Measurements from ENCODE around the gene POLQ. TPM values are rescaled to one million over a fixed set of nuclear protein-coding genes. Genes with fewer than 3 reads are reported as not detected.

Gene POLQ
- total and polyA plus RNA-seq, 4 donors: 0.10 to 13.2 (median 0.22) TPM

DNA sequence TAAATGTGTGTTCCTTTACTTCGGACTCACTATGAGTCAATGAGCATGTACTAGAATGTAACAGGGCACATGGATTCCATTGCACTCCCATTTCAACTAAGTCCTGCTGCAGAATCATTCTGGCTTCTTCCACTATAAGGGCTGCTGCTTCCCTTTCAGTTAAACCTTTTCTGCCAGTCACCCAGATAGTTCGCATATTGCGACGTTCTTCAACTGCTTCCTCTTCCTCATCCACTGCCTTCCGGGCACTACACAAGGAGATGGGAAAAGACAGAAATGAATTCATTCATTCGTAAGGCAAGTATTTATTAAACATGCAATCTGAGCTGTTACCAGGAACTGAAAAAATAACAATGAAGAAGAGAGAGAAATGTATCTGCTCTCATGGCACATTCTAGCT lies 55.6 kb downstream of the POLQ start (continued):
- TF ChIP-seq CTCF (IDR thresholded peaks at IDR 0.05; ENCODE audit: low read depth, low read length, missing input control) (no peak), YY1 (IDR thresholded peaks at IDR 0.05) (no peak)

DNA sequence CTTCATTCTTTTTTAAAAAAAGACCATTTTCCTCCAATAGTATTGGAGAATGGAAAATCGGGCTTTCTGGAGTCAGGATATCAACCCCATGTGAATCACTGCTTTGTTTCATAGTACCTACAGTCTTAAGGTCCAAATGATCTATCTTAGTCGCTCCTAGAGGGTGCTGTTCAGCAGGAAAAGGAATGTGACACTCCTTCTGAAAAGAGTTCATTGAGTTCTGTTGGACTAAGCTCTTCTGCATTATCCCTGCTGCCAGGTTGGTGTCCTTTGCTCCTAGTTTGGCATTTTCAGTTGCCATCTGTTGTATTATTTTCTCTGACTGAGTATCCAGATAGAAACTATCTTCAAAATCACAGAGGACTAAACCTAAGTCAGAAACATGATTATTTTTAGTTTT lies 57.2 kb downstream of the POLQ start:
- Histone ChIP-seq H3K4me3 (ENCODE audit: low read depth in 1 of 3, low read length in 3 of 3) (no peak overlapping the region), H3K9me3 (ENCODE audit: control insufficient read depth in 4 of 4, low read length in 3 of 4) (no peaks in the 10 kb centered on the region), H3K27me3 (ENCODE audit: control insufficient read depth in 4 of 4, insufficient read depth in 4 of 4, low read length in 3 of 4) (no peaks in the 10 kb centered on the region), H3K4me1 (ENCODE audit: control insufficient read depth in 4 of 4, insufficient read depth in 4 of 4, low read length in 3 of 4) (no peaks in the 10 kb centered on the region), H3K36me3 (ENCODE audit: control insufficient read depth in 4 of 4, insufficient read depth in 3 of 4, low read depth in 1 of 4, low read length in 3 of 4) (no peaks in the 10 kb centered on the region), H3K27ac (ENCODE audit: low read depth in 1 of 2, low read length in 2 of 2) (no peak overlapping the region), H3K9ac (ENCODE audit: low read depth in 1 of 2, low read length in 2 of 2) (no peak overlapping the region)
- WGBS: 86% methylated on average over 2 of the region's 2 CpGs
- DNase-seq (ENCODE audit: low spot score): no peak
- no peak for TF ChIP-seq CTCF (IDR thresholded peaks at IDR 0.05; ENCODE audit: low read depth, low read length, missing input control)
- TF ChIP-seq YY1 (IDR thresholded peaks at IDR 0.05): no peak
- no peak for TF ChIP-seq HNF4A (conservative IDR thresholded peaks at IDR 0.05)
- TF ChIP-seq SP1 (IDR thresholded peaks at IDR 0.05): no peak
- TF ChIP-seq HNF4G (IDR thresholded peaks at IDR 0.05): no peak

GRCh38 chr3:121483290-121483689 lies 62.5 kb downstream of the POLQ start:
- Histone ChIP-seq H3K4me1 (ENCODE audit: control insufficient read depth in 4 of 4, insufficient read depth in 4 of 4, low read length in 3 of 4) (no peaks in the 10 kb centered on the region), H3K36me3 (ENCODE audit: control insufficient read depth in 4 of 4, insufficient read depth in 3 of 4, low read depth in 1 of 4, low read length in 3 of 4) (no peaks in the 10 kb centered on the region), H3K27ac (ENCODE audit: low read depth in 1 of 2, low read length in 2 of 2) (no peak overlapping the region), H3K9me3 (ENCODE audit: control insufficient read depth in 4 of 4, low read length in 3 of 4) (no peaks in the 10 kb centered on the region), H3K9ac (ENCODE audit: low read depth in 1 of 2, low read length in 2 of 2) (no peak overlapping the region), H3K27me3 (ENCODE audit: control insufficient read depth in 4 of 4, insufficient read depth in 4 of 4, low read length in 3 of 4) (no peaks in the 10 kb centered on the region), H3K4me3 (ENCODE audit: low read depth in 1 of 3, low read length in 3 of 3) (no peak overlapping the region)
- WGBS: 99% methylated on average over 1 of the region's 1 CpG
- no peak for DNase-seq (ENCODE audit: low spot score)
- TF ChIP-seq, protein P1, sequence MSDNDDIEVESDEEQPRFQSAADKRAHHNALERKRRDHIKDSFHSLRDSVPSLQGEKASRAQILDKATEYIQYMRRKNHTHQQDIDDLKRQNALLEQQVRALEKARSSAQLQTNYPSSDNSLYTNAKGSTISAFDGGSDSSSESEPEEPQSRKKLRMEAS (IDR thresholded peaks at IDR 0.05): no peak
- TF ChIP-seq FOXA2 (IDR thresholded peaks at IDR 0.05) (no peak), HNF4G (IDR thresholded peaks at IDR 0.05) (no peak), ATF3 (IDR thresholded peaks at IDR 0.05) (no peak), REST (IDR thresholded peaks at IDR 0.05) (no peak), GABPA (IDR thresholded peaks at IDR 0.05 in 1 of 2, conservative IDR thresholded peaks at IDR 0.05 in 1 of 2) (no peak), RAD21 (IDR thresholded peaks at IDR 0.05) (no peak), JUND (IDR thresholded peaks at IDR 0.05) (no peak), EGR1 (IDR thresholded peaks at IDR 0.05; ENCODE audit: low read depth in 2 of 2) (no peak), NR2F2 (IDR thresholded peaks at IDR 0.05) (no peak), CTCF (IDR thresholded peaks at IDR 0.05; ENCODE audit: low read depth, low read length, missing input control) (no peak), FOXA1 (IDR thresholded peaks at IDR 0.05) (no peak), RXRA (IDR thresholded peaks at IDR 0.05) (no peak), SP1 (IDR thresholded peaks at IDR 0.05) (no peak), HNF4A (conservative IDR thresholded peaks at IDR 0.05) (no peak), YY1 (IDR thresholded peaks at IDR 0.05) (no peak), TAF1 (conservative IDR thresholded peaks at IDR 0.05) (no peak), ZBTB33 (IDR thresholded peaks at IDR 0.05) (no peak)
